ENCODE data around the gene TCERG1. TPM values are rescaled to one million over a fixed set of nuclear protein-coding genes. Genes with fewer than 3 reads are reported as not detected.
A peak's percentile ranks its signal among the peaks of the same experiment; 100 is the strongest.

TCERG1 gene
- polyA plus RNA-seq, 4 donors: 22.2 to 75.3 (median 28.8) TPM

- H3K4me3 ChIP-seq (ENCODE audit: low read depth in 1 of 3, low read length in 3 of 3): no peak overlapping the region
- no peak overlapping the region for H3K27ac ChIP-seq (ENCODE audit: low read depth in 1 of 3, low read length in 2 of 3)
- H3K4me1 ChIP-seq (ENCODE audit: control insufficient read depth in 3 of 3, insufficient read depth in 2 of 3, low read depth in 1 of 3, low read length in 2 of 3): no peaks in the 10 kb centered on the region
- DNase-seq: no peak
- no peaks in the 10 kb centered on the region for H3K36me3 ChIP-seq (ENCODE audit: control insufficient read depth in 3 of 3, insufficient read depth in 2 of 3, low read depth in 1 of 3, low read length in 3 of 3)
- H3K9me3 ChIP-seq (ENCODE audit: control insufficient read depth in 2 of 2, insufficient read depth in 1 of 2, low read depth in 1 of 2, low read length in 1 of 2): no peaks in the 10 kb centered on the region
- 80 to 89% (median 84%) methylated on average over 2 of the region's 2 CpGs for WGBS, 3 donors
- no peak for FAIRE-seq
- peaks cover 0 to 3% (median 0%) of the 10 kb centered on the region in 3 donors for H3K27me3 ChIP-seq (ENCODE audit: control insufficient read depth in 3 of 3, insufficient read depth in 3 of 3, low read length in 3 of 3)
These were observed 36.9 kb upstream of the TCERG1 start for GRCh38 chr5:146410272-146410671.

DNA sequence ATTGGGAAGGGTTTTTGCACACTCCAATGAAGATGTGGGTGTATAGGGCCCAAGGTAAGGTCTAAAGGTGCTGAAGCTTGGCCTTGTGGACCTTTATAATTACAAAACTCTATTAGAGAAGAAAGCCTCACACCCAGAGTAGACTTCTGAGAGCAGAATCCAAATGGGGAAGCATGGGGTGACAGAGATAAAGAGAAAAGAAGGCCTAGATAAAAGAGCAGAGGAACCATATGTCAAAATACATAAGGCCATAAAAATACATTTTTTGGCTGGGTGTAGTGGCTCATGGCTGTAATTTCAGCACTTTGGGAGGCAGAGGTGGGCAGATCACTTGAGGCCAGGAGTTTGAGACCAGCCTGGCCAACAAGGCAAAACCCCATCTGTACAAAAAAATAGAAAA, 27.4 kb upstream of the TCERG1 start:
- DNase-seq (no peak), FAIRE-seq (no peak)
- no peaks in the 10 kb centered on the region for H3K4me1 ChIP-seq (ENCODE audit: control insufficient read depth in 3 of 3, insufficient read depth in 2 of 3, low read depth in 1 of 3, low read length in 2 of 3)
- H3K36me3 ChIP-seq (ENCODE audit: control insufficient read depth in 3 of 3, insufficient read depth in 2 of 3, low read depth in 1 of 3, low read length in 3 of 3): no peaks in the 10 kb centered on the region
- no peak overlapping the region for H3K27ac ChIP-seq (ENCODE audit: low read depth in 1 of 3, low read length in 2 of 3)
- no peak overlapping the region for H3K4me3 ChIP-seq (ENCODE audit: low read depth in 1 of 3, low read length in 3 of 3)
- H3K27me3 ChIP-seq (ENCODE audit: control insufficient read depth in 3 of 3, insufficient read depth in 3 of 3, low read length in 3 of 3): peaks cover 0 to 2% (median 0%) of the 10 kb centered on the region in 3 donors
- H3K9me3 ChIP-seq (ENCODE audit: control insufficient read depth in 2 of 2, insufficient read depth in 1 of 2, low read depth in 1 of 2, low read length in 1 of 2): no peaks in the 10 kb centered on the region

GRCh38 chr5:146425023-146425422, 22.1 kb upstream of the TCERG1 start:
- peaks cover 0 to 15% (median 0%) of the 10 kb centered on the region in 3 donors for H3K4me1 ChIP-seq (ENCODE audit: control insufficient read depth in 3 of 3, insufficient read depth in 2 of 3, low read depth in 1 of 3, low read length in 2 of 3)
- H3K9me3 ChIP-seq (ENCODE audit: control insufficient read depth in 2 of 2, insufficient read depth in 1 of 2, low read depth in 1 of 2, low read length in 1 of 2): no peaks in the 10 kb centered on the region
- no peak overlapping the region for H3K27ac ChIP-seq (ENCODE audit: low read depth in 1 of 3, low read length in 2 of 3)
- 76 to 82% (median 81%) methylated on average over 12 of the region's 12 CpGs for WGBS, 3 donors
- H3K4me3 ChIP-seq (ENCODE audit: low read depth in 1 of 3, low read length in 3 of 3): no peak overlapping the region
- no peaks in the 10 kb centered on the region for H3K36me3 ChIP-seq (ENCODE audit: control insufficient read depth in 3 of 3, insufficient read depth in 2 of 3, low read depth in 1 of 3, low read length in 3 of 3)
- FAIRE-seq (no peak), DNase-seq (no peak)
- peaks cover 0 to 2% (median 0%) of the 10 kb centered on the region in 3 donors for H3K27me3 ChIP-seq (ENCODE audit: control insufficient read depth in 3 of 3, insufficient read depth in 3 of 3, low read length in 3 of 3)

DNA sequence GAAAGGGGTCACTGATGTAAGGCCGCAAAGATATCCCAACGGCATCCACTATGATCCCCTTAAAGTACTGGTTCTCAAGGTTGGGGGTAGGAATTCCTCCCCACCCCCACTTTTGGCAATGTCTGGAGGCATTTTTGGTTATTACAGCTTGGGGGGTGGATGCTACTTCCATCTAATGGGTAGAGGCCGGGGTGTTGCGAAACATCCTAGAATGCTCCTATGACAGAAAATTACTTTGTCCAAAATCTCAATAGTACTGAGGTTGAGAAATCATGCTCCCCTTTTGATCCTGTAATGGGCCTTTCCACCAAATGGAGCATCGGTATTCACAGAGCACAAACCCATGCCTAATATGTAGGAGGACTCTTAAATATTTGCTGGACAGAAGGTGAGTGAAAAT, 20.8 kb upstream of the TCERG1 start:
- Histone ChIP-seq H3K9me3 (ENCODE audit: control insufficient read depth in 2 of 2, insufficient read depth in 1 of 2, low read depth in 1 of 2, low read length in 1 of 2) (no peaks in the 10 kb centered on the region), H3K4me3 (ENCODE audit: low read depth in 1 of 3, low read length in 3 of 3) (no peak overlapping the region), H3K27me3 (ENCODE audit: control insufficient read depth in 3 of 3, insufficient read depth in 3 of 3, low read length in 3 of 3) (peaks cover 0 to 2% (median 0%) of the 10 kb centered on the region in 3 donors), H3K4me1 (ENCODE audit: control insufficient read depth in 3 of 3, insufficient read depth in 2 of 3, low read depth in 1 of 3, low read length in 2 of 3) (peaks cover 0 to 15% (median 0%) of the 10 kb centered on the region in 3 donors), H3K36me3 (ENCODE audit: control insufficient read depth in 3 of 3, insufficient read depth in 2 of 3, low read depth in 1 of 3, low read length in 3 of 3) (no peaks in the 10 kb centered on the region), H3K27ac (ENCODE audit: low read depth in 1 of 3, low read length in 2 of 3) (no peak overlapping the region)
- DNase-seq (no peak), FAIRE-seq (no peak)
- WGBS, 3 donors: 84 to 86% (median 85%) methylated on average over 5 of the region's 5 CpGs

GRCh38 chr5:146426853-146427618, 20.1 kb upstream of the TCERG1 start:
- Histone ChIP-seq H3K4me1 (ENCODE audit: control insufficient read depth in 3 of 3, insufficient read depth in 2 of 3, low read depth in 1 of 3, low read length in 2 of 3) (peaks cover 0 to 15% (median 0%) of the 10 kb centered on the region in 3 donors), H3K27ac (ENCODE audit: low read depth in 1 of 3, low read length in 2 of 3) (no peak overlapping the region), H3K27me3 (ENCODE audit: control insufficient read depth in 3 of 3, insufficient read depth in 3 of 3, low read length in 3 of 3) (peaks cover 0 to 2% (median 0%) of the 10 kb centered on the region in 3 donors), H3K9me3 (ENCODE audit: control insufficient read depth in 2 of 2, insufficient read depth in 1 of 2, low read depth in 1 of 2, low read length in 1 of 2) (no peaks in the 10 kb centered on the region), H3K36me3 (ENCODE audit: control insufficient read depth in 3 of 3, insufficient read depth in 2 of 3, low read depth in 1 of 3, low read length in 3 of 3) (no peaks in the 10 kb centered on the region), H3K4me3 (ENCODE audit: low read depth in 1 of 3, low read length in 3 of 3) (no peak overlapping the region)
- FAIRE-seq: no peak
- WGBS, 3 donors: 21 to 31% (median 22%) methylated on average over 7 of the region's 7 CpGs
- DNase-seq: peak; percentile 42 to 54

- H3K4me1 ChIP-seq (ENCODE audit: control insufficient read depth in 3 of 3, insufficient read depth in 2 of 3, low read depth in 1 of 3, low read length in 2 of 3): peaks cover 0 to 15% (median 0%) of the 10 kb centered on the region in 3 donors
- H3K9me3 ChIP-seq (ENCODE audit: control insufficient read depth in 2 of 2, insufficient read depth in 1 of 2, low read depth in 1 of 2, low read length in 1 of 2): no peaks in the 10 kb centered on the region
- H3K36me3 ChIP-seq (ENCODE audit: control insufficient read depth in 3 of 3, insufficient read depth in 2 of 3, low read depth in 1 of 3, low read length in 3 of 3): no peaks in the 10 kb centered on the region
- DNase-seq: no peak
- H3K27me3 ChIP-seq (ENCODE audit: control insufficient read depth in 3 of 3, insufficient read depth in 3 of 3, low read length in 3 of 3): no peaks in the 10 kb centered on the region
- H3K27ac ChIP-seq (ENCODE audit: low read depth in 1 of 3, low read length in 2 of 3): no peak overlapping the region
- 30 to 43% (median 39%) methylated on average over 4 of the region's 4 CpGs for WGBS, 3 donors
- no peak overlapping the region for H3K4me3 ChIP-seq (ENCODE audit: low read depth in 1 of 3, low read length in 3 of 3)
- no peak for FAIRE-seq
These were observed 19.5 kb upstream of the TCERG1 start for GRCh38 chr5:146427619-146427997.

GRCh38 chr5:146428658-146429057, 18.5 kb upstream of the TCERG1 start:
- peak; percentile 49 to 93 for DNase-seq
- Histone ChIP-seq H3K4me3 (ENCODE audit: low read depth in 1 of 3, low read length in 3 of 3) (no peak overlapping the region), H3K4me1 (ENCODE audit: control insufficient read depth in 3 of 3, insufficient read depth in 2 of 3, low read depth in 1 of 3, low read length in 2 of 3) (peaks cover 0 to 15% (median 0%) of the 10 kb centered on the region in 3 donors), H3K9me3 (ENCODE audit: control insufficient read depth in 2 of 2, insufficient read depth in 1 of 2, low read depth in 1 of 2, low read length in 1 of 2) (no peaks in the 10 kb centered on the region), H3K27me3 (ENCODE audit: control insufficient read depth in 3 of 3, insufficient read depth in 3 of 3, low read length in 3 of 3) (no peaks in the 10 kb centered on the region), H3K27ac (ENCODE audit: low read depth in 1 of 3, low read length in 2 of 3) (peak overlapping the region in 1 of 3 donors; percentile 87), H3K36me3 (ENCODE audit: control insufficient read depth in 3 of 3, insufficient read depth in 2 of 3, low read depth in 1 of 3, low read length in 3 of 3) (no peaks in the 10 kb centered on the region)
- no peak for FAIRE-seq
- 11 to 40% (median 19%) methylated on average over 8 of the region's 8 CpGs for WGBS, 3 donors

- 30 to 67% (median 45%) methylated on average over 1 of the region's 1 CpG for WGBS, 3 donors
- FAIRE-seq (no peak), DNase-seq (peak in 1 of 2 donors; percentile 26)
- Histone ChIP-seq H3K27ac (ENCODE audit: low read depth in 1 of 3, low read length in 2 of 3) (no peak overlapping the region), H3K4me3 (ENCODE audit: low read depth in 1 of 3, low read length in 3 of 3) (no peak overlapping the region), H3K4me1 (ENCODE audit: control insufficient read depth in 3 of 3, insufficient read depth in 2 of 3, low read depth in 1 of 3, low read length in 2 of 3) (no peaks in the 10 kb centered on the region), H3K9me3 (ENCODE audit: control insufficient read depth in 2 of 2, insufficient read depth in 1 of 2, low read depth in 1 of 2, low read length in 1 of 2) (no peaks in the 10 kb centered on the region), H3K36me3 (ENCODE audit: control insufficient read depth in 3 of 3, insufficient read depth in 2 of 3, low read depth in 1 of 3, low read length in 3 of 3) (no peaks in the 10 kb centered on the region), H3K27me3 (ENCODE audit: control insufficient read depth in 3 of 3, insufficient read depth in 3 of 3, low read length in 3 of 3) (peaks cover 0 to 5% (median 0%) of the 10 kb centered on the region in 3 donors)
These were observed 6.8 kb upstream of the TCERG1 start for GRCh38 chr5:146440353-146440752.
